ENCODE measurements around the gene ADD3. TPM values are rescaled to one million over a fixed set of nuclear protein-coding genes. Genes with fewer than 3 reads are reported as not detected.

Gene ADD3
- total and polyA plus RNA-seq, 10 of the 15 experiments (the other 5 are each of a cell fraction or from before 2014, with no cell fraction given): 27.3 to 129 (median 67.8) TPM

- ATAC-seq: peak; percentile 50
- Histone ChIP-seq H3K9ac (ENCODE audit: control insufficient read depth, insufficient read depth, low read length) (peak overlapping the region; percentile 71), H3K79me2 (ENCODE audit: control insufficient read depth, insufficient read depth, low read length) (peaks cover 42% of the 10 kb centered on the region), H3K4me2 (ENCODE audit: control insufficient read depth, insufficient read depth) (peak overlapping the region; percentile 82), H3K4me3 (peak overlapping the region; percentile 90), H3K9me3 (replicated peaks; ENCODE audit: control insufficient read depth, insufficient read depth, low read length) (no peaks in the 10 kb centered on the region), H4K20me1 (ENCODE audit: control insufficient read depth, insufficient read depth) (no peaks in the 10 kb centered on the region), H3K27me3 (replicated peaks in 1 of 2; ENCODE audit: control insufficient read depth in 2 of 2, insufficient read depth in 2 of 2, low read length in 1 of 2) (no peaks in the 10 kb centered on the region), H3K36me3 (ENCODE audit: control insufficient read depth in 2 of 2, insufficient read depth in 2 of 2, low read length in 1 of 2) (no peaks in the 10 kb centered on the region), H3K4me1 (ENCODE audit: control insufficient read depth, insufficient read depth, low read length) (peaks cover 23% of the 10 kb centered on the region), H3K27ac (ENCODE audit: control insufficient read depth, insufficient read depth) (peak overlapping the region; percentile 56), H2AFZ (ENCODE audit: control insufficient read depth, low read depth, low read length) (peak overlapping the region; percentile 80)
- ChIA-PET SMC1A (ENCODE audit: uncharacterized antibody, unreplicated experiment) (interaction anchor here (0.6 to 5.7 kb wide), 16 partner anchors 10 to 270 kb away, joined by 3 to 43 read pairs (median 3); no protein-coding TSS in a partner anchor), POLR2A (interaction anchor here (0.6 to 1.0 kb wide), 8 partner anchors 15 to 77 kb away, joined by 3 to 6 read pairs (median 3); no protein-coding TSS in a partner anchor), CTCF (interaction anchor here (1.0 to 3.8 kb wide), 8 partner anchors 22 to 129 kb away, joined by 3 to 18 read pairs (median 4); no protein-coding TSS in a partner anchor), RAD21 (ENCODE audit: unreplicated experiment) (interaction anchor here (0.8 to 6.6 kb wide), 6 partner anchors 9 to 74 kb away, joined by 3 to 60 read pairs (median 4); no protein-coding TSS in a partner anchor)
- no peak for FAIRE-seq
- WGBS (ENCODE audit: insufficient coverage, insufficient replicate concordance, low lambda C conversion rate, missing lambda C conversion rate): 3% methylated on average over 30 of the region's 30 CpGs
- intact Hi-C loops (cut with micrococcal nuclease; ENCODE audit: unreplicated experiment) (loop anchor here (5.0 to 10.0 kb wide), 2 partner anchors 51 to 124 kb away; no protein-coding TSS in a partner anchor), in situ Hi-C loops (cut with MboI) (no loop called here)
- no peak for DNase-seq (ENCODE audit: low read depth, low spot score)
- no TSS peak for BruUV-seq (replicated peaks)
- TF ChIP-seq REST (IDR thresholded peaks at IDR 0.05; ENCODE audit: low read depth, low read length) (no peak), MXI1 (IDR thresholded peaks at IDR 0.05; ENCODE audit: low read depth, low read length) (peak; percentile 55; the same call in 1 of the 2 replicates), EED (IDR thresholded peaks at IDR 0.05; ENCODE audit: low read depth) (no peak), CREB1 (IDR thresholded peaks at IDR 0.05; ENCODE audit: low read depth) (peak; percentile 44; the same call in 1 of the 2 replicates), MEF2B (IDR thresholded peaks at IDR 0.05; ENCODE audit: partially characterized antibody, poor library complexity, severe bottlenecking) (no peak), FOXK2 (IDR thresholded peaks at IDR 0.05) (no peak; the same call in 1 of the 2 replicates), RUNX3 (IDR thresholded peaks at IDR 0.05; ENCODE audit: low read length) (peak; percentile 21; the same call in 1 of the 2 replicates), YY1 (IDR thresholded peaks at IDR 0.05; ENCODE audit: low read depth, low read length) (no peak), SREBF2 (IDR thresholded peaks at IDR 0.05; ENCODE audit: low read length) (no peak), LARP7 (IDR thresholded peaks at IDR 0.05) (no peak), ZNF622 (IDR thresholded peaks at IDR 0.05) (peak; percentile 43), BCLAF1 (IDR thresholded peaks at IDR 0.05) (no peak), CHD2 (IDR thresholded peaks at IDR 0.05; ENCODE audit: borderline replicate concordance, low read depth, low read length) (0 out of 2 replicates have a peak, but pooled peaks have one; percentile 42), DPF2 (IDR thresholded peaks at IDR 0.05) (0 out of 2 replicates have a peak, but pooled peaks have one; percentile 11), ZNF24 (IDR thresholded peaks at IDR 0.05) (0 out of 2 replicates have a peak, but pooled peaks have one; percentile 9), ASH2L (IDR thresholded peaks at IDR 0.05; ENCODE audit: borderline replicate concordance, low read depth) (0 out of 2 replicates have a peak, but pooled peaks have one; percentile 9), NBN (IDR thresholded peaks at IDR 0.05) (peak; percentile 53; the same call in 1 of the 2 replicates), NFIC (IDR thresholded peaks at IDR 0.05; ENCODE audit: low read depth, low read length) (no peak), RAD51 (IDR thresholded peaks at IDR 0.05) (no peak)
These were observed 945 bp downstream of the ADD3 start for GRCh38 chr10:110008518-110009339.

All from GM12878 (cell line).